Stimulated activated CD4-positive, alpha-beta T cell treated with anti-CD3 and anti-CD28 coated beads, Interleukin-1b, Interleukin-23, amount 100 ng/mL, for 4 hours (primary cell): ENCODE data around the gene KRTAP10-5.

Source experiments
- DNase-seq, 2 donors: peaks; one replicate each; pipeline ENCODE4 v3.0.0-alpha.2; 2020; ENCODE audit warnings: low read depth in 2 of 2

The KRTAP10-5 gene

GRCh38 chr21:44549525-44550211 is 30.7 kb downstream of the KRTAP10-5 start:
- no peak for DNase-seq

- no peak for DNase-seq
Measured at GRCh38 chr21:44548922-44549321, 31.5 kb downstream of the KRTAP10-5 start.

- DNase-seq, result no peak
Measured at GRCh38 chr21:44548381-44548780, 32.0 kb downstream of the KRTAP10-5 start.

- peak; percentile 5 to 9 for DNase-seq
Measured at GRCh38 chr21:44547656-44548331, 32.6 kb downstream of the KRTAP10-5 start.

GRCh38 chr21:44544566-44544965 is 35.8 kb downstream of the KRTAP10-5 start:
- no peak for DNase-seq

GRCh38 chr21:44542716-44543115 is 37.7 kb downstream of the KRTAP10-5 start:
- DNase-seq, result no peak

GRCh38 chr21:44540741-44541288 is 39.6 kb downstream of the KRTAP10-5 start:
- DNase-seq, result no peak

- DNase-seq, result no peak
Measured at GRCh38 chr21:44539991-44540666, 40.3 kb downstream of the KRTAP10-5 start, which contains the start of gene KRTAP10-1. KRTAP10-1 (minus strand) TSS chr21:44540195; CDS start chr21:44540150, 45 bp downstream.

- no peak for DNase-seq
Measured at GRCh38 chr21:44539046-44539445, 41.4 kb downstream of the KRTAP10-5 start.

GRCh38 chr21:44537930-44538911 is 42.2 kb downstream of the KRTAP10-5 start:
- no peak for DNase-seq

GRCh38 chr21:44535963-44536362 is 44.4 kb downstream of the KRTAP10-5 start:
- no peak for DNase-seq

- DNase-seq, result no peak
Measured at GRCh38 chr21:44534688-44535087, 45.7 kb downstream of the KRTAP10-5 start.

GRCh38 chr21:44533891-44534627 is 46.3 kb downstream of the KRTAP10-5 start:
- no peak for DNase-seq

GRCh38 chr21:44533121-44533890 is 47.1 kb downstream of the KRTAP10-5 start:
- DNase-seq, result no peak

- no peak for DNase-seq
Measured at GRCh38 chr21:44532712-44533111, 47.7 kb downstream of the KRTAP10-5 start.

GRCh38 chr21:44531606-44532564 is 48.5 kb downstream of the KRTAP10-5 start:
- no peak for DNase-seq

- no peak for DNase-seq
Measured at GRCh38 chr21:44530903-44531605, 49.4 kb downstream of the KRTAP10-5 start.
